Fibroblast of villous mesenchyme (primary cell): ENCODE data around the gene LCN1. TPM values are rescaled to one million over a fixed set of nuclear protein-coding genes. Genes with fewer than 3 reads are reported as not detected.
"Not testable (repeated sequence)": the region's sequence is repeated elsewhere in the genome, so short reads cannot be mapped to it uniquely, and the experiment has no call there.

Experiments used
- DNase-seq: peaks from one replicate; pipeline ENCODE4 v3.0.0-alpha.2; 2010; ENCODE audit warnings: low read depth
- H3K4me3 ChIP-seq: 2 replicates; pipeline ENCODE4 v1.5.1; 2011; ENCODE audit warnings: low read depth, mild to moderate bottlenecking, low read length
- total RNA-seq: library from RNA; depleted of rRNA; stranded (reverse); fragments of >200 nt; gene quantifications from 2 replicates; pipeline ENCODE4 v1.2.3, GENCODE V29; 2012
- TF ChIP-seq, protein P1 (sequence below): IDR thresholded peaks from 2 replicates; pipeline ENCODE4 v1.5.1; 2012; ENCODE audit warnings: low read depth, mild to moderate bottlenecking, low read length; ENCODE audit not compliant: insufficient read depth

The LCN1 gene
- total RNA-seq, 1 donor: not detected

- H3K4me3 ChIP-seq: no peak overlapping the region
- TF ChIP-seq, protein P1, sequence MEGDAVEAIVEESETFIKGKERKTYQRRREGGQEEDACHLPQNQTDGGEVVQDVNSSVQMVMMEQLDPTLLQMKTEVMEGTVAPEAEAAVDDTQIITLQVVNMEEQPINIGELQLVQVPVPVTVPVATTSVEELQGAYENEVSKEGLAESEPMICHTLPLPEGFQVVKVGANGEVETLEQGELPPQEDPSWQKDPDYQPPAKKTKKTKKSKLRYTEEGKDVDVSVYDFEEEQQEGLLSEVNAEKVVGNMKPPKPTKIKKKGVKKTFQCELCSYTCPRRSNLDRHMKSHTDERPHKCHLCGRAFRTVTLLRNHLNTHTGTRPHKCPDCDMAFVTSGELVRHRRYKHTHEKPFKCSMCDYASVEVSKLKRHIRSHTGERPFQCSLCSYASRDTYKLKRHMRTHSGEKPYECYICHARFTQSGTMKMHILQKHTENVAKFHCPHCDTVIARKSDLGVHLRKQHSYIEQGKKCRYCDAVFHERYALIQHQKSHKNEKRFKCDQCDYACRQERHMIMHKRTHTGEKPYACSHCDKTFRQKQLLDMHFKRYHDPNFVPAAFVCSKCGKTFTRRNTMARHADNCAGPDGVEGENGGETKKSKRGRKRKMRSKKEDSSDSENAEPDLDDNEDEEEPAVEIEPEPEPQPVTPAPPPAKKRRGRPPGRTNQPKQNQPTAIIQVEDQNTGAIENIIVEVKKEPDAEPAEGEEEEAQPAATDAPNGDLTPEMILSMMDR: no peak
- peak; percentile 55 for DNase-seq
Observed at GRCh38 chr9:135536216-135536615, 15.0 kb downstream of the LCN1 start.

DNA sequence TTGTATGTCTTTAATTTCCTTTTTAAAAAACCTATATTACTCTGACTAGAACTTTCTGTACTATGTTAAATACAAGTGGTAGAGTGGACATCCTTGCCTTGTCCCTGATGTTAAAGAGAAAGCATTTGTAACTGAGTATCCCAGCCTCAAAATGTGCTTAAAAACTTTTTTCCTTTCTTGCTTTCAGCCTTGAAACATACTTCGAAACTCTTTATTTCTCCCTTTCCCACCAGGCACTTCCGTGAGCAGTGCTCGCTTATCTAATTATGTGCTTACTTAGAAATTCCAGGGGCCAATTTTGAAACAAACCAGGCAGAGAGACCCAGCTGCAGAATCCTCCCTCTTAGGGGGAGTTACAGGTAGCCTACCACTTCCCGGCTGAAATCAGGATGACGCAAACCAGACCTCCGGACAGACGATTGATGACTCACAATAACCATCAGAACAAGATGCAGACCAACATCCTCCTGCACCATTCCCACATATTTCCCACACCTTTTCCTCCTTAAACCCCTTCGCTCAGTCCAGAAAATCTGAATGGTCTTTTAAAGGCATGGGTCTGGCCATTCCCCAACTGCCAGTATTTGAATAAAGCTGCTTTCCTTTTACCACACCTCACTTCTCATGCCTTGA, 22.1 kb downstream of the LCN1 start:
- peak; percentile 74 for DNase-seq
- not testable (repeated sequence) for H3K4me3 ChIP-seq

- DNase-seq: no peak
Observed at GRCh38 chr9:135544981-135545635, 23.9 kb downstream of the LCN1 start.

DNA sequence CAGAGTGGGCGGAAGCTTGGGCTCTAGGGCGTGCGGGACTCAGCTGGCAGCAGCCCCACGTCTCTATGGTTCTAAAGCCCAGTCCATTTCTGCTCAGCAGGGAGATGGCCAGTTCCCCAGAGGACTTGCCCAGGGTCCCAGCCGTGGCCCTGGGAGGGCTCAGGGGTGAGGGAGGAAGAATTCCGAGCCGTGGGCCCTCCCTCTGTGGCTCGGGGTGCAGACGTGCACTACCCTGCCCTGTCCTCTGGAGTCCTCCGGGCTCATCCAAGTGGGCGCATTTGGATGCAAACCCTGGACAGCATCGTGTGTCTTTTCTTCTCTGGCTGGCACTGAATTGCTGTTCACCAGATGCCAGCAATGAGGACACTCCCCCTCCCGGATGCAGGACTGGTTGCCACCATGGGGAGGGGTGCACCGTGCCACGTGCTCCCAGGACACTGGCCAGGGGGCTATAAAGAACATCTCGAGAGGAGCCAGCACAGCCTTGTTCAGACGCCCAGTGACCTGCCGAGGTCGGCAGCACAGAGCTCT, 24.5 kb downstream of the LCN1 start, which contains the start of gene OBP2A:
TSS of gene OBP2A (plus strand) at position 481 of the 531 bp plus-strand sequence. CDS start 55 bp downstream, outside the sequence.
- not testable (repeated sequence) for DNase-seq

More at GRCh38 chr9:135544981-135545635, 23.9 kb downstream of the LCN1 start:
- TF ChIP-seq, protein P1: no peak
- H3K4me3 ChIP-seq: no peak overlapping the region

GRCh38 chr9:135546792-135547617, 25.8 kb downstream of the LCN1 start:
- H3K4me3 ChIP-seq, DNase-seq: not testable (repeated sequence)

More for the DNA sequence above, 24.5 kb downstream of the LCN1 start, which contains the start of gene OBP2A:
- H3K4me3 ChIP-seq: not testable (repeated sequence)

DNA sequence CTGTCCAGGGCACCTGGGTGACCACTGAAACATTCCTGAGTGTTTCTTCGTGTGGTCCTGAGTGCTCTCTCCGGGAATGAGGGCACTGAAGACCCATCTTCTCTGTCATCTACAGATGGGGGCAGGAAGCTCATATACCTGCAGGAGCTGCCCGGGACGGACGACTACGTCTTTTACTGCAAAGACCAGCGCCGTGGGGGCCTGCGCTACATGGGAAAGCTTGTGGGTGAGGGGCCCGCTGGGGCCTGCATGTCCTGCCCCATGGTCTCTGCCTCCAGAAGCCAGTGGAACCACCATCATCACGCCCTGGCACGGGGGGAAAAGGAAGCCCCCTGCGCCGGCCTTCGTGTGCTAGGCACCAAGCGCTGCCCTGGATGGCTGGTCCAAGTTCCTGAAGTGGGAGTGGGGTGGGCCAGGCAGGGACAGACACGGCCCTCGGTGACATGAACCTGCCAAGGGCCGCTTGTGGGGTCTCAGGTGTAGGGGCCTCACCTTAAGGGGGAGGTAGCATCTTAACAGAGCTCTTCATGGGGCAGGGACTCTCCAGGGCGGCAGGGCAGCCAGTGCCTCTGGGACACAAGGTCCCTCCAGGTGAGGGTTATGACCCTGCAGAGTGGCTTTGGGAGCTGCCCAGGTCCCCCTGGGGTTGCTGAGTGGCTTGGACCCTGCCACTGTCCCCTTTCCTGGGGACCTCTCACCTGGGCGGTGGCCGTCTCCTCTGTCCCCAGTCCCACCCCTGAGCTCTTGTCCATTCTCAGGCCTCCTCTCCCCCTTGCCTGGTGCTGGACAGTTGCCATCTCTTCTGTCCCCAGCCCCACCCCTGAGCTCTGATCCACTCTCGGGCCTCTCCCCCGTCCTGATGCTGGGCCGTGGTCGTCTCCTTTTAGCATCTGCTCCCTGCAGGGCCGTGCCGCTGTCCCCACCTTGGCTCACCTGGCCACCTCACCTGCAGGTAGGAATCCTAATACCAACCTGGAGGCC, 26.8 kb downstream of the LCN1 start:
- TF ChIP-seq, protein P1: no peak
- no peak for DNase-seq
- no peak overlapping the region for H3K4me3 ChIP-seq

- H3K4me3 ChIP-seq, DNase-seq: not testable (repeated sequence)
Observed at GRCh38 chr9:135549478-135550343, 28.5 kb downstream of the LCN1 start.
